HCT116 (cell line): ENCODE data around the gene DISP1. TPM values are rescaled to one million over a fixed set of nuclear protein-coding genes. Genes with fewer than 3 reads are reported as not detected.

Experiments
- ATAC-seq: fragments of 200-7000 bp; cut with Tn5 transposase; 2 replicates; pipeline ENCODE4 v1.9.1; 2020; ENCODE audit warnings: mild to moderate bottlenecking, moderate library complexity
- BruUV-seq: library from RNA; stranded (reverse); fragments of 400-500 nt; replicated peaks from 2 replicates; lab custom pipeline; 2021; lab: Mats Ljungman, UMichigan
- CTCF ChIA-PET: fragments of 300-600 bp; sonication (Branson Sonifier 250); formaldehyde crosslinking; loops from one replicate; lab custom pipeline; 2021; ENCODE audit warnings: antibody characterized with exemption; lab: Charles Lee
- POLR2A ChIA-PET: fragments of 300-600, 350-600 bp; sonication (Branson Sonifier 250); formaldehyde crosslinking; loops from one replicate; lab custom pipeline; 2021; ENCODE audit warnings: antibody characterized with exemption; lab: Charles Lee
- RAD21 ChIA-PET, 2 experiments: fragments of 300-600 bp; sonication (Branson Sonifier 250); formaldehyde crosslinking; loops; one replicate each; lab custom pipeline; 2023; ENCODE audit warnings: low total read pairs in 2 of 2; ENCODE audit not compliant: uncharacterized antibody in 2 of 2, unreplicated experiment in 2 of 2, low non-redundant PET in 1 of 2; lab: Charles Lee
- DNase-seq: peaks from one replicate; pipeline ENCODE4 v3.0.0-alpha.2; 2010; ENCODE audit warnings: low read depth, low spot score
- H2AFZ ChIP-seq: fragments of 200-600 bp; shearing (Covaris generic), sonication (generic); 2 replicates; pipeline ENCODE4 v1.6.1; 2017; ENCODE audit warnings: low read depth, mixed run types, mixed read lengths, antibody characterized with exemption, low read length; ENCODE audit not compliant: poor library complexity, severe bottlenecking
- H3K27ac ChIP-seq: 2 replicates; pipeline ENCODE4 v1.5.1; 2012; ENCODE audit warnings: low read depth, low read length
- H3K27me3 ChIP-seq: fragments of 200-600 bp; sonication (generic); 2 replicates; pipeline ENCODE4 v1.6.1; 2016; ENCODE audit warnings: mixed run types, low read length, mixed read lengths; ENCODE audit not compliant: insufficient read depth
- H3K36me3 ChIP-seq, 2 experiments: fragments of 200-500 bp in 1 of 2; fragments of 200-600 bp in 1 of 2; sonication (Bioruptor generic) in 1 of 2; sonication (generic) in 1 of 2; 2 replicates each; pipeline versions ENCODE4 v1.5.1 to v1.6.1; 2014 to 2016; ENCODE audit warnings: low read length in 2 of 2, inconsistent platforms in 1 of 2, mixed read lengths in 1 of 2, mixed run types in 1 of 2; ENCODE audit not compliant: insufficient read depth in 2 of 2, control insufficient read depth in 1 of 2
- H3K4me1 ChIP-seq, 2 experiments: fragments of 200-600 bp in 1 of 2; sonication (generic) in 1 of 2; 2 replicates each; pipeline versions ENCODE4 v1.5.1 to v1.6.1; 2012 to 2017; ENCODE audit warnings: low read length in 2 of 2, inconsistent platforms in 1 of 2, mild to moderate bottlenecking in 1 of 2, mixed read lengths in 1 of 2, mixed run types in 1 of 2, moderate library complexity in 1 of 2; ENCODE audit not compliant: insufficient read depth in 2 of 2, control insufficient read depth in 1 of 2
- H3K4me2 ChIP-seq: fragments of 200-600 bp; sonication (generic); 2 replicates; pipeline ENCODE4 v1.6.1; 2017; ENCODE audit warnings: mixed run types, low read length, mixed read lengths
- H3K4me3 ChIP-seq, 2 experiments: fragments of 200-600 bp in 1 of 2; sonication (generic) in 1 of 2; replicated peaks in 1 of 2; 2 replicates each; pipeline ENCODE4 v1.5.1; 2011 to 2016; ENCODE audit warnings: low read length in 2 of 2, control low read depth in 1 of 2, low read depth in 1 of 2, mild to moderate bottlenecking in 1 of 2, mixed read lengths in 1 of 2, mixed run types in 1 of 2
- H3K79me2 ChIP-seq: fragments of 200-600 bp; sonication (generic); 2 replicates; pipeline ENCODE4 v1.6.1; 2017; ENCODE audit warnings: mild to moderate bottlenecking, mixed run types, low read length, moderate library complexity, mixed read lengths; ENCODE audit not compliant: insufficient read depth
- H3K9ac ChIP-seq: fragments of 200-600 bp; sonication (generic); 2 replicates; pipeline ENCODE4 v1.6.1; 2016; ENCODE audit warnings: low read length, mixed read lengths
- H3K9me2 ChIP-seq: fragments of 200-600 bp; sonication (generic), shearing (Covaris generic); 2 replicates; pipeline ENCODE4 v1.6.1; 2017; ENCODE audit warnings: mixed run types, mild to moderate bottlenecking, moderate library complexity; ENCODE audit not compliant: insufficient read depth
- H3K9me3 ChIP-seq, 2 experiments: fragments of 200-500 bp in 1 of 2; fragments of 200-600 bp in 1 of 2; sonication (Bioruptor generic) in 1 of 2; sonication (generic) in 1 of 2; 2 replicates each; pipeline ENCODE4 v1.6.1; 2014 to 2017; ENCODE audit warnings: low read length in 2 of 2, mixed read lengths in 2 of 2, inconsistent platforms in 1 of 2, low read depth in 1 of 2, mild to moderate bottlenecking in 1 of 2, mixed run types in 1 of 2, moderate library complexity in 1 of 2; ENCODE audit not compliant: control insufficient read depth in 1 of 2, insufficient read depth in 1 of 2
- H4K20me1 ChIP-seq: fragments of 200-600 bp; sonication (generic), shearing (Covaris generic); 2 replicates; pipeline ENCODE4 v1.6.1; 2017; ENCODE audit warnings: mixed run types, mild to moderate bottlenecking, moderate library complexity; ENCODE audit not compliant: insufficient read depth
- CBX3 ChIP-seq: IDR thresholded peaks from 2 replicates; pipeline ENCODE4 v1.6.1; 2012; ENCODE audit warnings: low read depth
- FOSL1 ChIP-seq: IDR thresholded peaks from 2 replicates; pipeline ENCODE4 v1.6.1; 2012; ENCODE audit warnings: low read depth
- JUND ChIP-seq: IDR thresholded peaks from 2 replicates; pipeline ENCODE4 v1.6.1; 2012
- POLR2AphosphoS5 ChIP-seq: IDR thresholded peaks from 2 replicates; pipeline ENCODE4 v1.6.1; 2011; ENCODE audit warnings: mild to moderate bottlenecking, low read depth, low read length, moderate library complexity
- REST ChIP-seq: IDR thresholded peaks from 2 replicates; pipeline ENCODE4 v1.6.1; 2012; ENCODE audit warnings: low read depth
- SP1 ChIP-seq: IDR thresholded peaks from 2 replicates; pipeline ENCODE4 v1.6.1; 2012; ENCODE audit warnings: low read depth
- SRF ChIP-seq: IDR thresholded peaks from 2 replicates; pipeline ENCODE4 v1.6.1; 2012; ENCODE audit warnings: low read depth
- TCF7L2 ChIP-seq: IDR thresholded peaks from 2 replicates; pipeline ENCODE4 v1.7.0; 2011; ENCODE audit warnings: borderline replicate concordance, inconsistent platforms; ENCODE audit not compliant: insufficient read depth, insufficient read length; ENCODE audit errors: extremely low read depth
- ZFX ChIP-seq: fragments of 450-650 bp; IDR thresholded peaks from 2 replicates; pipeline ENCODE4 v1.6.1; 2017
- intact Hi-C: fragments of 100-400 bp; cut with micrococcal nuclease; formaldehyde crosslinking; loops from 2 replicates; pipeline ENCODE4 v1.10.0; 2022
- total RNA-seq: library from RNA; stranded (reverse); gene quantifications from one replicate; pipeline ENCODE4 v1.2.1, GENCODE V29; 2021; ENCODE audit not compliant: unreplicated experiment

The DISP1 gene
- total RNA-seq, 1 experiment from 2014 or later = 4.2 TPM

DNA sequence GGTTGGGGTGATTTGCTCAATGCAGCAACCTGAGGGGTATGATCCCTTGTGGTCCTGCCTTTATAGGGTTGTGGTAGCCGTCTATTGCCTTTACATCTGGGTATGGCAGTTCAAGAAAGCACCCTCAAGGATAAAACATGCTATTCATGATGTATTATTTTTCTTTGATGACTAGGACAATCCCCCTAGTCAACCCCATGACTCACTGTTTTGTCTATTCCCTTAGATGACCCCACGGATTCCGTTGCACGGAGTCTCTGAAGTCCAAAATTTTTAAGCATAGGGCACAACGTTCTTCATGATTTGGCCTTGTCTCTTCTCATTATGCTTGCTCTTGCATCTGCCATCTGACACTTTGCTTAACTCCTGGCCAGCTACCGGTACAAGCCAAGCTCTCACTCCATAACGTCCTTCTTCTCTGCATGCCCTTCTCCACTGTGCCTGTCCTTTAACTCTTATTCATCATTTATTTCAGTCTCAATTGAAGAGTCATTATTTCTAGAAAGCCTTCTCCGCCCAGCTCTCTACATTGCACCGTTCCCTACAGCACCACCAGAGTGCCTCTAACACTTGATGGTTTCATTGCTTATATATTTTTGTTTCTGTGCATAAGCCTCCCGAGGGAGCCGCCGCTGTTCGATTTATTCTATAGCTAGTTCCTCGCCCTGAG, 838 bp upstream of the DISP1 start:
- CTCF ChIA-PET = no interaction called here
- no peaks in the 10 kb centered on the region for H3K9me3 ChIP-seq
- H3K27ac ChIP-seq = peak overlapping the region; percentile 84; the same call in 1 of the 2 replicates
- ATAC-seq = peak; percentile 4
- no peaks in the 10 kb centered on the region for H3K9me2 ChIP-seq
- H3K27me3 ChIP-seq = no peaks in the 10 kb centered on the region
- no TSS peak for BruUV-seq
- TF ChIP-seq ZFX (no peak), CBX3 (peak; percentile 24; the same call in 1 of the 2 replicates)
- H3K79me2 ChIP-seq = peaks cover 31% of the 10 kb centered on the region
- intact Hi-C loops = no loop called here
- H3K9ac ChIP-seq = peak overlapping the region; percentile 81
- H4K20me1 ChIP-seq = no peaks in the 10 kb centered on the region
- no peak for DNase-seq
- RAD21 ChIA-PET = no interaction called here
- H3K36me3 ChIP-seq = no peaks in the 10 kb centered on the region
- peaks cover 20 to 44% of the 10 kb centered on the region in 2 experiments for H3K4me1 ChIP-seq
- peak overlapping the region; percentile 75 for H3K4me2 ChIP-seq
- H3K4me3 ChIP-seq = peak overlapping the region; percentile 89 to 94
- POLR2A ChIA-PET = no interaction called here
- peak overlapping the region; percentile 79 for H2AFZ ChIP-seq

GRCh38 chr1:222815440-222815765, 564 bp downstream of the DISP1 start:
- TF ChIP-seq SP1 = no peak
- no peak for TF ChIP-seq REST
- TF ChIP-seq SRF = no peak
- no peak for TF ChIP-seq JUND
- no peak for TF ChIP-seq FOSL1
- TF ChIP-seq TCF7L2 = no peak
- TF ChIP-seq POLR2AphosphoS5 = no peak
- TF ChIP-seq CBX3 = no peak
- Histone ChIP-seq H3K4me2 (peak overlapping the region; percentile 75), H3K4me3 (peak overlapping the region; percentile 89 to 94), H3K9me2 (no peaks in the 10 kb centered on the region), H3K79me2 (peaks cover 42% of the 10 kb centered on the region), H3K4me1 (peaks cover 20 to 44% of the 10 kb centered on the region in 2 experiments), H3K9me3 (no peaks in the 10 kb centered on the region), H3K27ac (peak overlapping the region; percentile 84), H3K27me3 (no peaks in the 10 kb centered on the region), H2AFZ (peak overlapping the region; percentile 79), H3K36me3 (no peaks in the 10 kb centered on the region), H4K20me1 (no peaks in the 10 kb centered on the region), H3K9ac (peak overlapping the region; percentile 81)
- ChIA-PET CTCF (no interaction called here), RAD21 (no interaction called here), POLR2A (no interaction called here)
- BruUV-seq = TSS peak; percentile 65
- no peak for DNase-seq
- ATAC-seq = no peak
- intact Hi-C loops = no loop called here
